GM18507 (cell line): ENCODE data around the gene HSD17B7.
"Not testable (repeated sequence)": the region's sequence is repeated elsewhere in the genome, so short reads cannot be mapped to it uniquely, and the experiment has no call there.

Experiments used
- DNase-seq: peaks from one replicate; pipeline ENCODE4 v3.0.0; 2011; ENCODE audit warnings: low read depth; ENCODE audit not compliant: insufficient read length; ENCODE audit errors: extremely low spot score
- FAIRE-seq: peaks from 2 replicates; lab custom pipeline; 2011; peaks lifted over from hg19 to GRCh38; lab: Jason Lieb, UNC

Gene HSD17B7

GRCh38 chr1:162790303-162790984 is at the start of gene HSD17B7:
TSS of gene HSD17B7 (plus strand) at chr1:162790702. CDS start at chr1:162790801, 99 bp downstream.
- FAIRE-seq, result peak; percentile 100

GRCh38 chr1:162740755-162741154 is 49.7 kb upstream of the HSD17B7 start:
- DNase-seq (no peak), FAIRE-seq (no peak)

More at GRCh38 chr1:162790303-162790984, at the start of gene HSD17B7:
- not testable (repeated sequence) for DNase-seq

- no peak for FAIRE-seq
- DNase-seq, result no peak
These were observed 48.9 kb upstream of the HSD17B7 start for GRCh38 chr1:162741574-162741973.

GRCh38 chr1:162746264-162746942 is 44.1 kb upstream of the HSD17B7 start:
- not testable (repeated sequence) for FAIRE-seq, DNase-seq

GRCh38 chr1:162753001-162753658 is 37.4 kb upstream of the HSD17B7 start:
- no peak for FAIRE-seq
- no peak for DNase-seq

GRCh38 chr1:162753998-162754585 is 36.4 kb upstream of the HSD17B7 start:
- no peak for DNase-seq
- no peak for FAIRE-seq

- FAIRE-seq (no peak), DNase-seq (no peak)
These were observed 35.2 kb upstream of the HSD17B7 start for GRCh38 chr1:162755306-162755705.

- FAIRE-seq (no peak), DNase-seq (no peak)
These were observed 34.0 kb upstream of the HSD17B7 start for GRCh38 chr1:162756523-162756922.

- FAIRE-seq, result no peak
- DNase-seq, result no peak
These were observed 33.0 kb upstream of the HSD17B7 start for GRCh38 chr1:162757476-162757875.

GRCh38 chr1:162765788-162766187 is 24.7 kb upstream of the HSD17B7 start:
- FAIRE-seq (no peak), DNase-seq (no peak)

GRCh38 chr1:162772571-162773154 is 17.8 kb upstream of the HSD17B7 start:
- no peak for DNase-seq
- FAIRE-seq, result no peak

- DNase-seq (no peak), FAIRE-seq (no peak)
These were observed 16.5 kb upstream of the HSD17B7 start for GRCh38 chr1:162774007-162774406.

GRCh38 chr1:162779043-162779442 is 11.5 kb upstream of the HSD17B7 start:
- no peak for FAIRE-seq
- no peak for DNase-seq

GRCh38 chr1:162782671-162783070 is 7.8 kb upstream of the HSD17B7 start:
- FAIRE-seq, result no peak

GRCh38 chr1:162784926-162785325 is 5.6 kb upstream of the HSD17B7 start:
- not testable (repeated sequence) for DNase-seq, FAIRE-seq

More at GRCh38 chr1:162782671-162783070, 7.8 kb upstream of the HSD17B7 start:
- no peak for DNase-seq

- not testable (repeated sequence) for DNase-seq, FAIRE-seq
These were observed 1.7 kb upstream of the HSD17B7 start for GRCh38 chr1:162788783-162789182.

- not testable (repeated sequence) for FAIRE-seq, DNase-seq
These were observed 469 bp downstream of the HSD17B7 start for GRCh38 chr1:162790985-162791357.

- DNase-seq, FAIRE-seq: not testable (repeated sequence)
These were observed 3.8 kb downstream of the HSD17B7 start for GRCh38 chr1:162794284-162794683.

- DNase-seq, FAIRE-seq: not testable (repeated sequence)
These were observed 6.2 kb downstream of the HSD17B7 start for GRCh38 chr1:162796617-162797279.
